Measurements from ENCODE around the gene PPIA.
"Not testable (repeated sequence)": the region's sequence is repeated elsewhere in the genome, so short reads cannot be mapped to it uniquely, and the experiment has no call there.

The PPIA gene

DNA sequence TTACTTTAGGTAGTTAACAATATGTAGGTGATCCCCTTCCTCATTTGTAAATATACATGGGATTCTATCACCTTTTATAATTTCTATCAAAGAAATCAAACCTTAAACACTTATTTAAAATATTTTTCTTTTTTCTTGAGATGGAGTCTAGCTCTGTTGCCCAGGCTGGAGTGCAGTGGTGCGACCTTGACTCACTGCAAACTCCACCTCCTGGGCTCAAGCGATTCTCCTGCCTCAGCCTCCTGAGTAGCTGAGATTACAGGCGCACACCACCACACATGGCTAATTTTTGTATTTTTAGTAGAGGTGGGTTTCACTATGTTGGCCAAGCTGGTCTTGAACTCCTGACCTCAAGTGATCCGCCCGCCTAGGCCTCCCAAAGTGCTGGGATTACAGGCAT is 47.0 kb downstream of the PPIA start:
- DNase-seq: not testable (repeated sequence)

DNA sequence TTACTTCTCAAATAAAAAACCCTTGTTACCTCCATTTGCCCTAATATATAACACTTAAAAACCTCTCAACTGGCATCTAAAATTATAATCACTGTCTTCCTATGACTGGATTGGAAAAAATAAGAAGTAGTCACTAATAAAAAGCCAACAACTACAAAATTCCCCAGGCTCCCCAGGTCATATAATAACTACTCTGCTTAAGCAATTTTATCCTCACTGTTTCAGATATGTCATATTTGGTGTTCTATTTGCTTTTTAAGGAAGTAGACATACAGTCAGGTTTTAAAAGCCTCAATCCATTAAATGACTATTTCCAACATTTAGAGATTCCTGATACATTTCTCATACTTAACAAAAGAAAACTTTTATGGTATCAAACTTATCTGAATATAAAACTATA is 49.0 kb downstream of the PPIA start:
- DNase-seq: no peak

DNA sequence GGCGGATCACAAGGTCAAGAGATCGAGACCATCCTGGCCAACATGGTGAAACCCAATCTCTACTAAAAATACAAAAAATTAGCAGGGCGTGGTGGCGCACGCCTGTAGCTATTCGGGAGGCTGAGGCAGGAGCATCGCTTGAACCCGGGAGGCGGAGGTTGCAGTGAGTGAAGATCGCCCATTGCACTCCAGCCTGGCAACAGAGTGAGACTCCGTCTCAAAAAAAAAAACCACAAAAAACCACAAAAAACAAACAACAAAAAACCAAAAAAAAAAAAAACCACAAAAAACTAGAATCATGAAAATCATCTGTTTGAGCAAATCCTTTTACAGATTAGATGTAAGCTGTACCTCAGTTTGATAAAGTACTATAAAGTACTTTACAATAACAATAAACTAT is 49.9 kb downstream of the PPIA start:
- DNase-seq: not testable (repeated sequence)

DNA sequence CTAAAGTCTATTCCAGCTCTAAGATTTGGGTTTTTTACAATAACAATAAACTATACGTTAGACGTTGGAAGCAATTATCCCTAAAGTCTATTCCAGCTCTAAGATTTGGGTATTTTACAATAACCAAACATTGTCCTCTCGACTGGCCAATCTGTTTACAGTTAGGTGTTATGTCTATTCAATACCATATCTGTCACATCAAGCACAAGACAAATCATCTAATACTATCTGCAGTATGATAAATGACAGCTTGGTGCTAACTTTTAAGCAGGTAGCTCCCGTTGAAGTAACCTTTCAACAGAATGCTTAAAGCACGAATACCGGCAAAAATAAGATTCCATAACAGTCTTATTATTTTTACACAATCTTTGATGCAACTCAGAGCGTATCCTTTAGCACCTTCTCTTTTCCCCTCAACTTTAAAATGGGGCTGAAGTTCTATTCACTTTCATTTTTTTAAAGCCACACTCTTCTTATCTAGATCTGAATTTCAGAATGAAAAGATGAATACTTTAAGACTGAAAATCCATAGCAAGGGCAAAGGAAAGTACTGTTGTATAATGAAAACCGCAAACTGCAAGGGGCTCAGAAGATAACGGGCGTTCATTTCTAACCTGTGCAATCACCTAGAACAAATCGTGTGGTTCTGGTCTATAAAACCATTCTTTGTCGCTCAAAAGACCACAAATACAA is 50.5 kb downstream of the PPIA start:
- no peak for DNase-seq

DNA sequence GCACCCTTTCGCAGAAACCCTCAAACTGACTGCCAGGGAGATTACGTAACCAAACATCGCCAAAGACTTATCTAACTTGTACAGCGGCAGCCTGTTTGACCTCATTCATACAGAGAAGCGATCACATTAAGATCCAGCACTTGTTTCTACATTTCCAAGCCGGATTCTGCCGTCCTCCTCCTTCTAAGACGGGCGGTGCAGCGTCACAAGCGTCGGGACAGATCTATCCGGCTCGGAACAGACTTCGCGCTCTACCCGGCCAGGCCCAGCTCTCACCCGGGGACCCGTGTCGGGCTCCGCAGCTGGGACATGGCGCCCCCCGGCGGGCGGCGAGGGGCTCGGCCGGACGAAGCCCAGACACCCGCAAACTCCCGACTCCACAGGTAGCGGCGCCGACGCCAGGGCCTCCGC is 51.0 kb downstream of the PPIA start:
- DNase-seq: peak; percentile 90

DNA sequence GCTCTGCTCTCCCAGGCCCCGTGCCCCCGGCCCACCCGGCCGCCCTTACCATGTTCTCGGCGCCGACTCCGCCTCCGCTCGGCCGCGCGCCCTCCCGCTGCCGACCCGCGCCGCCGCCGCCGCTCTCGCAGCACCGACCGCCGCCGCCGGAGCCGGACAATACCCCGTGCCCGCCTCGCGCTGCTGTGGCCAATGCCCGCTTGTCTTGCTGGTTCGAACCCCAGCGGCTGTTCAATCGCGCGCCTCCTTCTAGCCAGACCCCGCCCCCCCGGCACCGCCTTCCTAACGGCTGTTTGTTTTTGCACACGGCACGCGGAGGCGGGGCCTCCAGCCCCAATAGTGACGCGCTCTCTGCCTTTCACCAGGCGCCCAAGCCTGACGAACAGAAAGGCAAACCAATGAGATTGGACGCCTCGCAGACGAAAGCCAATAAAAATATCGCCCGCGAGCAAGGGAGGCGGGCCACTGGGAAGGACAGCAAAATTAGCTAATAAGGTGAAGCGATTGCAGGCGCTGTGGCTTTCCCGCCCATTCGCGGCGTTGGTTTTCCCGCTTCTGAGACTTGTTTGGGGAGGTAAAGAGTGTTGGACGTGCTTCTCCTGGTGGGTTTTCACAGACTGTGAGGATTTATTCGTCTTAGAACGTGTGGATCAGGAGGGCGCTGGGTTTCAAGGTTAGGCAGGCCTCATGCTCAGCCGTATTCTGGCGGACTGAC is 51.6 kb downstream of the PPIA start, which contains the start of gene H2AZ2:
TSS of gene H2AZ2 (minus strand) at position 168 of the 715 bp plus-strand sequence. CDS start at position 52, 116 bp downstream.
- peak; percentile 100 for DNase-seq

DNA sequence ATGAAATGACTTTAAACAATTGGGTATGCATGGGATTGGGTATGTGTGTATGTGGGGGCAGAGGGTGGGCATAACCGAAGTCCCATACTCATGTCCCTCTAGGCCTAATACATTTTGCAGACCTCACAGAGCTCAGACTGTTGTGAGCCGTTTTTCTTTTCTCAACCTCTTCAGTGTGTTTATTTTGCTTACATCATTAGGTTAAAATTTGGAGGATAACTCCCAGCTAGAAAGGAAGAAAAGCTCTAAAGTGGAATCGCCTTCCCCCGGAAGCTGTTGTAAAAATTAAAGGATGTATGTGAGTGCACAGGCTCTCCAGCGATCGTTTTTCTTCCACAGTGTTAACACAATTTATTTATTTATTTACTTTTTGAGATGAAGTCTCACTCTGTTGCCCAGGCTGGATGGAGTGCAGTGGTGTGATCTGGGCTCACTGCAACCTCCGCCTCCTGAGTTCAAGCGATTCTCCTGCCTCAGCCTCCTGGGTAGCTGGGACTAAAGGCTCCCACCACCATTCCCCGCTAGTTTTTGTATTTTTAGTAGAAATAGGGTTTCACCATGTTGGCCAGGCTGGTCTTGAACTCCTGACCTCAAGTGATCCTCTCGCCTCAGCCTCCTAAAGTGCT is 52.9 kb downstream of the PPIA start:
- no peak for DNase-seq

DNA sequence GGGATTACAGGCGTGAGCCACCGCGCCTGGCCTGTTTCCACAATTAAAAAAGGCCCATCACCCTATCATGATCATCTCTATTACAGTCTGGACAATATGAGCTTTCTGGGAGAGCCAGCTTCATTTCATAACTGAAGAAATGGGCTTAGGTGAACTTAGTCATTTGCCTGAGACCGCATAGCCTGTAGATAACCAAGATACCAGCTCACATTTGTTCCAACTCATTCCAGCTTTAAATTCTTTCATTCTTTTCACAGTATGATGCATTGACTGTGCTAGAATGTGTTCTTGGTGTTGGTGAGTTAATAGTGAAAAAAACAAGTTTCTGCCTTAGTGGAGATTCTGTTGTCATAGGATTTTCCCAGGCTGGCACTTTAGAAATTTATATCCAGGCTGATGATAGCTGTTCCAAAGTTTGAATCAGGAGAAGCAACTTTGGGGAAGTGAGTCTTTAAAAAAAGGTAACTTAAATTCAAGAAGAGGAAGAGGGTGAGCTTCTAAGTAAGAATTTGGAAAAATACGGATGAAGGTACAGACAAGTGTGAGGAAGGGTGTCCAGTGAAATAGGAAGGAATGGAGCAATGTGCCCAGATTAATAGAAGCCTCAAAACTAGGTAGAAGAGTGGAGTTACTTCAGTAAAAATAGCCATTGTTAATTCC is 53.5 kb downstream of the PPIA start:
- no peak for DNase-seq

DNA sequence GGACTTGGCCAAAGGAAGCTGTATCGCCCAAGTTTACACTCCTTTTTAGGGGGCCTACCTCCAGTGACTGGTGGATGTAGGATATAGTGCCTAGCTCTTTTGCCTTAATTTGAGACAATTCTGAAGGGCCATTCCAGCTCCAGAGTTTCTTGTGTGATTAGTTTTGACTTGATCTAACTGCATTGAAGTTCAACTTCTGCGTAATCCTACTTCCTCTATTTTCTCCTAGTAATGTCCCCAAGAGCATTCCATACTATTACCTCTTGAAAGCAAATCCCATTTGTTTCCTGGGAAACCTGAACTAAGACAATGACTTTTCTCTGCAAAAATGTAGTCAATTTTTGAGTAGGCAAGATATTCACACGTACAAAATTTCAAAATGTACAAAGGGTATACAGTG is 56.1 kb downstream of the PPIA start:
- no peak for DNase-seq

All from NCI-H82 (cell line).